Upper lobe of left lung (tissue), 6 donors: Measurements from ENCODE around the gene ZNF391. TPM values are rescaled to one million over a fixed set of nuclear protein-coding genes. Genes with fewer than 3 reads are reported as not detected.
"Not testable (repeated sequence)": the region's sequence is repeated elsewhere in the genome, so short reads cannot be mapped to it uniquely, and the experiment has no call there.

Experiments
- ATAC-seq, 2 donors: fragments of 200-7000 bp; cut with Tn5 transposase; one replicate each; pipeline ENCODE4 v1.9.1; 2022; ENCODE audit warnings: mild to moderate bottlenecking in 2 of 2, moderate library complexity in 2 of 2; ENCODE audit not compliant: low FRiP score in 2 of 2
- DNase-seq, 2 donors: peaks; one replicate each; pipeline ENCODE4 v3.0.0-alpha.2; 2019 to 2020
- H3K27ac ChIP-seq, 4 donors: fragments of 200-600 bp; sonication (generic); one replicate each; pipeline ENCODE4 v1.5.1; 2016 to 2019
- H3K27me3 ChIP-seq, 4 donors: fragments of 200-600 bp; sonication (generic); one replicate each; pipeline ENCODE4 v1.5.1; 2017 to 2019
- H3K36me3 ChIP-seq, 4 donors: fragments of 200-600 bp; sonication (generic); one replicate each; pipeline ENCODE4 v1.5.1; 2016 to 2019
- H3K4me1 ChIP-seq, 4 donors: fragments of 200-600 bp; sonication (generic); one replicate each; pipeline ENCODE4 v1.5.1; 2018 to 2019
- H3K4me3 ChIP-seq, 4 donors: fragments of 200-600 bp; sonication (generic); one replicate each; pipeline ENCODE4 v1.5.1; 2017 to 2019; ENCODE audit warnings: mild to moderate bottlenecking in 2 of 4, moderate library complexity in 1 of 4
- H3K9me3 ChIP-seq, 4 donors: fragments of 200-600 bp; sonication (generic); one replicate each; pipeline ENCODE4 v1.5.1; 2018 to 2019
- CTCF ChIP-seq, 6 experiments: fragments of 450-650 bp in 4 of 6; fragments of 200-600 bp in 2 of 6; sonication (generic) in 2 of 6; IDR thresholded peaks; one replicate each; pipeline ENCODE4 v1.5.1; 2016 to 2019; ENCODE audit warnings: antibody characterized with exemption in 6 of 6
- EP300 ChIP-seq, 4 donors: sonication (generic); formaldehyde crosslinking; IDR thresholded peaks; one replicate each; pipeline ENCODE4 v1.5.1; 2017; ENCODE audit warnings: antibody characterized with exemption in 4 of 4, control low read depth in 2 of 4
- POLR2A ChIP-seq, 4 donors: fragments of 450-650 bp; IDR thresholded peaks; one replicate each; pipeline ENCODE4 v1.5.1; 2016 to 2017; ENCODE audit warnings: antibody characterized with exemption in 4 of 4, mild to moderate bottlenecking in 2 of 4
- POLR2AphosphoS5 ChIP-seq, 2 donors: sonication (generic); formaldehyde crosslinking; IDR thresholded peaks; one replicate each; pipeline ENCODE4 v1.5.1; 2017; ENCODE audit warnings: antibody characterized with exemption in 2 of 2
- WGBS, 2 donors: methylation state at CpG; one replicate each; pipeline ENCODE4 v1.1.5; 2017 to 2018; 5-methylcytosine and 5-hydroxymethylcytosine counted together
- total RNA-seq, 6 donors: library from RNA; depleted of rRNA in 4 of 6; stranded (reverse); fragments of >200 nt in 4 of 6; gene quantifications; one replicate each; pipeline versions ENCODE4 v1.1.0 to v1.2.1, GENCODE V29; 2016 to 2021
- donor health status: DM: no; HTN: no; CAD: no; lungs with moderate emphysema.
- donor health status: DM: no; HTN: yes; CAD: no; lungs with severe emphysema.

ZNF391 gene
- total RNA-seq, 6 donors from 2014 or later: 0.91 to 5.8 (median 2.4) TPM

- Histone ChIP-seq H3K9me3 (no peaks in the 10 kb centered on the region), H3K4me1 (no peaks in the 10 kb centered on the region), H3K4me3 (no peak overlapping the region), H3K36me3 (peaks cover 0 to 12% (median 3%) of the 10 kb centered on the region in 4 donors), H3K27me3 (no peaks in the 10 kb centered on the region), H3K27ac (no peak overlapping the region)
- TF ChIP-seq CTCF (IDR thresholded peaks at IDR 0.05): no peak
- no peak for TF ChIP-seq POLR2AphosphoS5 (IDR thresholded peaks at IDR 0.05)
- ATAC-seq (no peak), DNase-seq (no peak)
- 81 to 83% methylated on average over 5 of the region's 5 CpGs for WGBS, 2 donors
These were observed 20.4 kb upstream of the ZNF391 start for GRCh38 chr6:27368202-27368601.

GRCh38 chr6:27370391-27370790 lies 18.2 kb upstream of the ZNF391 start:
- Histone ChIP-seq H3K27ac (no peak overlapping the region), H3K9me3 (no peaks in the 10 kb centered on the region), H3K4me3 (no peak overlapping the region), H3K27me3 (no peaks in the 10 kb centered on the region), H3K4me1 (peaks cover 0 to 15% (median 0%) of the 10 kb centered on the region in 4 donors), H3K36me3 (peaks cover 0 to 12% (median 3%) of the 10 kb centered on the region in 4 donors)
- WGBS, 2 donors: 89 to 92% methylated on average over 4 of the region's 4 CpGs
- DNase-seq: no peak
- TF ChIP-seq POLR2A (IDR thresholded peaks at IDR 0.05) (no peak), POLR2AphosphoS5 (IDR thresholded peaks at IDR 0.05) (no peak), EP300 (IDR thresholded peaks at IDR 0.05) (no peak), CTCF (IDR thresholded peaks at IDR 0.05) (no peak)
- ATAC-seq: no peak

GRCh38 chr6:27374824-27375612 lies 13.5 kb upstream of the ZNF391 start:
- peak overlapping the region; percentile 49 to 79 (median 60) for H3K4me3 ChIP-seq
- ATAC-seq: peak; percentile 96
- DNase-seq: peak; percentile 85 to 88
- TF ChIP-seq CTCF (IDR thresholded peaks at IDR 0.05) (no peak), POLR2A (IDR thresholded peaks at IDR 0.05) (peak in 2 of 4 donors; percentile 51 to 66), POLR2AphosphoS5 (IDR thresholded peaks at IDR 0.05) (peak; percentile 19 to 58)
- H3K9me3 ChIP-seq: no peaks in the 10 kb centered on the region
- H3K4me1 ChIP-seq: peaks cover 0 to 19% (median 0%) of the 10 kb centered on the region in 4 donors
- H3K27me3 ChIP-seq: no peaks in the 10 kb centered on the region
- 2% methylated on average over 4 to 30 of the region's 31 CpGs for WGBS, 2 donors
- peak overlapping the region; percentile 73 to 82 (median 76) for H3K27ac ChIP-seq
- H3K36me3 ChIP-seq: no peaks in the 10 kb centered on the region

GRCh38 chr6:27375613-27376079 lies 12.9 kb upstream of the ZNF391 start:
- no peak for DNase-seq

GRCh38 chr6:27378406-27378805 lies 10.2 kb upstream of the ZNF391 start:
- not testable (repeated sequence) for H3K36me3 ChIP-seq, DNase-seq, ATAC-seq, H3K27me3 ChIP-seq, H3K4me3 ChIP-seq, H3K9me3 ChIP-seq, H3K27ac ChIP-seq
- 72 to 86% methylated on average over 4 of the region's 4 CpGs for WGBS, 2 donors
- peaks cover 0 to 19% (median 0%) of the 10 kb centered on the region in 4 donors for H3K4me1 ChIP-seq

More at GRCh38 chr6:27375613-27376079, 12.9 kb upstream of the ZNF391 start:
- Histone ChIP-seq H3K9me3 (no peaks in the 10 kb centered on the region), H3K4me3 (peak overlapping the region in 3 of 4 donors; percentile 59 to 79 (median 62)), H3K27me3 (no peaks in the 10 kb centered on the region), H3K27ac (no peak overlapping the region), H3K4me1 (peaks cover 0 to 19% (median 0%) of the 10 kb centered on the region in 4 donors), H3K36me3 (no peaks in the 10 kb centered on the region)
- 43 to 46% methylated on average over 7 of the region's 7 CpGs for WGBS, 2 donors
- no peak for ATAC-seq
- no peak for TF ChIP-seq POLR2AphosphoS5 (IDR thresholded peaks at IDR 0.05)
- TF ChIP-seq CTCF (IDR thresholded peaks at IDR 0.05): peak in 1 of 6 experiments; percentile 8

- DNase-seq: peak in 1 of 2 donors; percentile 68
These were observed 7.6 kb upstream of the ZNF391 start for GRCh38 chr6:27381001-27381400.

More at GRCh38 chr6:27381001-27381400, 7.6 kb upstream of the ZNF391 start:
- not testable (repeated sequence) for ATAC-seq, H3K27ac ChIP-seq, H3K4me1 ChIP-seq, H3K9me3 ChIP-seq, H3K4me3 ChIP-seq, H3K36me3 ChIP-seq, H3K27me3 ChIP-seq
- 95% methylated on average over 30 of the region's 30 CpGs; no CpG with 5 or more reads in 1 of the 2 donors for WGBS, 2 donors
